NB4 (cell line): ENCODE measurements around the gene SHISAL1.

Experiments
- DNase-seq: peaks from one replicate; pipeline ENCODE4 v3.0.0; 2010; ENCODE audit warnings: low read depth
- H3K4me3 ChIP-seq: one replicate; pipeline ENCODE4 v1.5.1; 2011; ENCODE audit warnings: mild to moderate bottlenecking, low read depth, low read length, moderate library complexity
- MYC ChIP-seq: IDR thresholded peaks from 2 replicates; pipeline ENCODE4 v1.6.1; 2011; ENCODE audit warnings: low read depth, low read length
- POLR2A ChIP-seq: IDR thresholded peaks from 2 replicates; pipeline ENCODE4 v1.6.1; 2011; ENCODE audit warnings: mild to moderate bottlenecking; ENCODE audit not compliant: insufficient read length; ENCODE audit errors: extremely low read depth
- TF ChIP-seq, protein P1 (sequence below): IDR thresholded peaks from 2 replicates; pipeline ENCODE4 v1.6.1; 2011; ENCODE audit warnings: low read depth, low read length
- TF ChIP-seq, protein P2 (sequence below): IDR thresholded peaks from one replicate; pipeline ENCODE4 v1.5.1; 2012; ENCODE audit warnings: low read depth, low read length

Gene SHISAL1

DNA sequence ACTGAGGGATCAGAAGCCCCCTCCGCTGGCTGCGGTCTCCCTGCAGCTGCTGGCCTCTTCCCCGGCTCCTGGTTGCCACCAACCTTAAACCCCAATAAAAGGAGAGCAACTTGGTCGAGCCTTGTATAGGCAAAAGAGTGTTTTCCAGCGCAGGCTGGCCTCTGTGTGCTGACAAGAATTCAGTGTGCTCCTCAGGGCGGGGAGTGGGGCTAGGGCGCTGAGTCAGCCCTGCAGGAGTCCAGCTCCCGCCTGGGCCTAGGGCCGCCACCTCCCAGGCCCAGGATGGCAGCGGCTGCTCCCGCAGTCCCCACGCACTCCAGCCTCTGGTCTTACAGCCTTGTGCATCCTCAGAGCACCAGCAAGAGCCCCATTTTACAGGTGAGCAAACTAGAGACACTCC lies at the start of gene SHISAL1:
TSS of gene SHISAL1 (minus strand) at position 186 of the 400 bp plus-strand sequence. CDS start 12,006 bp downstream, outside the sequence.
- TF ChIP-seq, protein P1, sequence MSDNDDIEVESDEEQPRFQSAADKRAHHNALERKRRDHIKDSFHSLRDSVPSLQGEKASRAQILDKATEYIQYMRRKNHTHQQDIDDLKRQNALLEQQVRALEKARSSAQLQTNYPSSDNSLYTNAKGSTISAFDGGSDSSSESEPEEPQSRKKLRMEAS, result no peak
- no peak for TF ChIP-seq POLR2A
- no peak for TF ChIP-seq MYC
- TF ChIP-seq, protein P2, sequence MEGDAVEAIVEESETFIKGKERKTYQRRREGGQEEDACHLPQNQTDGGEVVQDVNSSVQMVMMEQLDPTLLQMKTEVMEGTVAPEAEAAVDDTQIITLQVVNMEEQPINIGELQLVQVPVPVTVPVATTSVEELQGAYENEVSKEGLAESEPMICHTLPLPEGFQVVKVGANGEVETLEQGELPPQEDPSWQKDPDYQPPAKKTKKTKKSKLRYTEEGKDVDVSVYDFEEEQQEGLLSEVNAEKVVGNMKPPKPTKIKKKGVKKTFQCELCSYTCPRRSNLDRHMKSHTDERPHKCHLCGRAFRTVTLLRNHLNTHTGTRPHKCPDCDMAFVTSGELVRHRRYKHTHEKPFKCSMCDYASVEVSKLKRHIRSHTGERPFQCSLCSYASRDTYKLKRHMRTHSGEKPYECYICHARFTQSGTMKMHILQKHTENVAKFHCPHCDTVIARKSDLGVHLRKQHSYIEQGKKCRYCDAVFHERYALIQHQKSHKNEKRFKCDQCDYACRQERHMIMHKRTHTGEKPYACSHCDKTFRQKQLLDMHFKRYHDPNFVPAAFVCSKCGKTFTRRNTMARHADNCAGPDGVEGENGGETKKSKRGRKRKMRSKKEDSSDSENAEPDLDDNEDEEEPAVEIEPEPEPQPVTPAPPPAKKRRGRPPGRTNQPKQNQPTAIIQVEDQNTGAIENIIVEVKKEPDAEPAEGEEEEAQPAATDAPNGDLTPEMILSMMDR, result no peak
- H3K4me3 ChIP-seq, result no peak within 1 kb of the TSS
- DNase-seq, result no peak

DNA sequence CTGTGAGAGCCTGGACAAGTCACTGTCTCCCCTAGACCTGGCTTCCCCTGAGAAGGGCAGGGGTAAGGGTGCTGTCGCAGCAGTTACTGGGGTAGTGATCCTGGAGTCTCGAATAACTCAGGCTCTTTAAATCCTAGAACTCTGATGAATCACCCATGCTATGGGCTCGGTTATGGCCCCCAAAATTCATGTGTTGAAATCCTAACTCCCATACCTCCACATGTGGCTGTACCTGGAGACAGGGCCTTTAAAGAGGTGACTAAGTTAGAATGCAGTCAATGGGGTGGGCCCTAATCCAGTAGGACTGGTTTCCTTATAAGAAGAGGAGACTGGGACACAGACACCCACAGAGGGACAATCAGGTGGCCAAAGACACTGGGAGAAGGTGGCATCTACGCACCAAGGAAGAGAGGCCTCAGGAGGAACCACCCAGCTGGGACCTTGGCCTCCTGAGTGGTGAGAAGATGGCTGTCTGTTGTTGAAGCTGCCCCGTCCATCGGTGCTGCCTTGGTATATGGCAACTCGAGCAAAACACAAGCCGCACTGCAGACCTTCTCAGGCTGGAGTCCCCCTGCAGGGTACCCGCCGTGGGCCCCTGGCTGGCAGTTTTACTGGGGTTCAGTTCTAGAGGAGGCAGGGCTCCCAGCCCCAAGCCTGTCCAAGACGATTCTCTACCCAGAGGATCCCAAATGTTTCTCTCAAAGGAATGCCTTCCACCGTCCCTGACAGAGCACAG lies 48.8 kb upstream of the SHISAL1 start:
- H3K4me3 ChIP-seq, result no peak overlapping the region

DNA sequence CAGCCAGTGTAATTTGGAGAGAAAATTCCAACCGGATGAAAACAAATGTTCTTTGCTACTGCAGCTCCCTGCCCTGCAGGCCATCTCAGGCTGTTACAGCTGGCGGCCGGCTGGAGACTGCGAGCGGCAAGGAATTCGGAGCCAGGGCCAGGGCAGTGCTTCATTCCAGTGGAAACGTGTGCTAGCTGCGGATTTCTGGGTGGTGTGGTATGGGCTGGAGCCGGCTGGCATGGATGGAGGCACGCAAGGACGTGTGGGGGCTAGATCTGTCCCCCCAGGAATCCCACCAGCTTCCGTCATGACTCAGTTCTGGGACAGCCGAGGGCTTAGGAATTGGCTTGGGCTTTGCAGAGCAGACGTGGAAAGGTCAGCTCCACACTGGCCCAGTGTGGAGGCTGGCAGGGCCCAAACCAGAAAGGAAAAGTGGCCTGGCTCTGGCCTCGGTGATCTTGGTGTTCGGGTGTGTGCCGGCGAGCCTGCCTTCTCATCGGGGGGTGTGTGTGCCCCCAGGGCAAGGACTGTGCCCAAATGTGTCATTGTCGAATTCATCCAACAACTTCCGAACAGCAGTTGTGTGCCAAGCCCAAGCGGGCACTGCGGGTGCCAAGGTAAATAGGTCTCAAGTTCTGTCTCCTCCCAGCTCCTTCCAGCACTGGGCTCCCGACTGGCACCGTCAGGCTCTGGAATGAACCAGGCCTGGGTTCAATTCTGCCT lies 48.1 kb upstream of the SHISAL1 start:
- H3K4me3 ChIP-seq, result no peak overlapping the region
- TF ChIP-seq POLR2A (no peak), MYC (no peak)
- TF ChIP-seq, protein P2, result no peak
- TF ChIP-seq, protein P1, result no peak
- DNase-seq, result no peak

More for the DNA sequence above, 48.8 kb upstream of the SHISAL1 start:
- no peak for DNase-seq
- TF ChIP-seq, protein P2, result no peak
- TF ChIP-seq, protein P1, result no peak
- TF ChIP-seq MYC, result no peak
- no peak for TF ChIP-seq POLR2A

DNA sequence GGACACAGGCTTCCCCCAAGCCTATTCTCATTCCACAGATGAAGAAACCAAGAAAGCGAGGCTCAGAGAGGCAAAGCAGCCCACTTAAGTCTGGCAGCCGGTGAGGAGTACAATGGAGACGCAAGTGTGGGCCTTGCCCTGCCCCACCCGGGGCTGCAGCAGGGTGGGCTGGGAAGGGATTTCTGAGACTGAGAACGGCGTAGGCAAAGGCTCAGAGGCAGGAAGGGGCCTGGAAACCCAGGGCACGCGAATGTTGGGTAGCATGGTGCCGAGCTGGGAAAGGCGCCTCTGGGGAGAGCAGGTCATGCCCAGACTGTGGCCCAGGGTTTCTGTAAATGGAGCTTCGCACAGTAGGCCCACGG lies 47.5 kb upstream of the SHISAL1 start:
- TF ChIP-seq, protein P2, result no peak
- TF ChIP-seq MYC, result no peak
- no peak overlapping the region for H3K4me3 ChIP-seq
- DNase-seq, result no peak

DNA sequence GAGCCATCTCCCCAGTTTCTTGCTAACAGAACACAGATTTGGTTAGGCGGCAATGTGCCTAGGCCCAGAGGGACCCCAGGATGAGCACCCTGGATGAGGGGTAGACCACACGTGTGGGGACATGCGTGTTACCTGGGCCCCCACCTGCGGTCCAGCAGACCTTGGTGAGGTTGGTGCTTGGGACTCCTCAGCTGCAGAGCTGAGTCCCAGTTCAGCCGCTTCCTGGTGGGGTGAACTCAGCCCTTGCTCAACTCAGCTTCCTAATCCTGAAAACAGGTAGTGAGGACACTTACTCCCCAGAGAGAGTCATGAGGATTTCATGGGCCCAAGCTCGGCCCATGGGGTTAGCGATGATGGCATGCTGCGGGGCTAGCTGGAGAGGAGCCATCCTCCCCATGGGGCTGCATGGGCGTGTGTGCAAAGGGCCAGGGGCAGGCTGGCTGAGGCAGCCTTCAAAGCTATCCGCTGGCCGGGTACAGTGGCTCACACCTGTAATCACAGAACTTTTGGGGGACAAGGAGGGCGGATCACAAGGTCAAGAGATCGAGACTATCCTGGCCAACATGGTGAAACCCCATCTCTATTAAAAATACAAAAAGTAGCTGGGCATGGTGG lies 46.9 kb upstream of the SHISAL1 start:
- no peak overlapping the region for H3K4me3 ChIP-seq
- TF ChIP-seq, protein P2, result no peak
- TF ChIP-seq, protein P1, result no peak
- TF ChIP-seq MYC (no peak), POLR2A (no peak)
- DNase-seq, result peak; percentile 40
